Neural cell (in vitro differentiated cells): Measurements from ENCODE around the gene TMEM26.

Source experiments
- EP300 ChIP-seq: fragments of 450-650 bp; conservative IDR thresholded peaks from 2 replicates; pipeline ENCODE4 v1.6.1; 2014; ENCODE audit warnings: antibody characterized with exemption, mild to moderate bottlenecking, moderate library complexity; ENCODE audit not compliant: poor library complexity, severe bottlenecking
- EZH2 ChIP-seq: fragments of 200-600, 300-800 bp; shearing (Covaris generic), sonication (generic); IDR thresholded peaks from 2 replicates; pipeline ENCODE4 v1.6.1; 2014; ENCODE audit warnings: antibody characterized with exemption, low read length, borderline replicate concordance, mild to moderate bottlenecking; ENCODE audit not compliant: insufficient read depth, poor library complexity, severe bottlenecking
- REST ChIP-seq: IDR thresholded peaks from 2 replicates; pipeline ENCODE4 v1.6.1; 2012; ENCODE audit warnings: borderline replicate concordance
- TAF1 ChIP-seq: IDR thresholded peaks from 2 replicates; pipeline ENCODE4 v1.6.1; 2012; ENCODE audit warnings: low read depth
- TF ChIP-seq, protein P1 (sequence below): fragments of 450-650 bp; IDR thresholded peaks from 2 replicates; pipeline ENCODE4 v1.5.1; 2014; ENCODE audit warnings: antibody characterized with exemption, mild to moderate bottlenecking, moderate library complexity; ENCODE audit not compliant: poor library complexity, severe bottlenecking

DNA sequence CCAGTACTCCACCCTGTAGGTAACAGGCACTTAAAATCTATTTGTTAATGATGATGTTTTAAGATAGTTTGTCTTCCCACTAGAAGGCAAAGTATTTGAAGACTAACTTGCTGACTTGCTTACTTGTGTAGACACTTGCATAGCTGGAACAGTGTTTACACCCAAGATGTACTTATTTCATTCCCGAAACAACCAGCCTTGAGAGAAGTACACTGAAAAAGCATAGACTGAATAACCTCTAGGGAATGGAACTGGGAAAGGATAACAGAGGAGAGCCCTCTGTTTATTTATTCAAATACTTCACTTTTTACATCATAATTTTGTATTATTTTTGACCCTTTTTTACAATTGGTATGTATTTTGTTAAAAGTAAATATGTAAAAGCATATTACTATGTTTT, 33.1 kb upstream of the TMEM26 start:
- TF ChIP-seq REST (no peak), EZH2 (no peak), EP300 (no peak), TAF1 (no peak)
- TF ChIP-seq, protein P1, sequence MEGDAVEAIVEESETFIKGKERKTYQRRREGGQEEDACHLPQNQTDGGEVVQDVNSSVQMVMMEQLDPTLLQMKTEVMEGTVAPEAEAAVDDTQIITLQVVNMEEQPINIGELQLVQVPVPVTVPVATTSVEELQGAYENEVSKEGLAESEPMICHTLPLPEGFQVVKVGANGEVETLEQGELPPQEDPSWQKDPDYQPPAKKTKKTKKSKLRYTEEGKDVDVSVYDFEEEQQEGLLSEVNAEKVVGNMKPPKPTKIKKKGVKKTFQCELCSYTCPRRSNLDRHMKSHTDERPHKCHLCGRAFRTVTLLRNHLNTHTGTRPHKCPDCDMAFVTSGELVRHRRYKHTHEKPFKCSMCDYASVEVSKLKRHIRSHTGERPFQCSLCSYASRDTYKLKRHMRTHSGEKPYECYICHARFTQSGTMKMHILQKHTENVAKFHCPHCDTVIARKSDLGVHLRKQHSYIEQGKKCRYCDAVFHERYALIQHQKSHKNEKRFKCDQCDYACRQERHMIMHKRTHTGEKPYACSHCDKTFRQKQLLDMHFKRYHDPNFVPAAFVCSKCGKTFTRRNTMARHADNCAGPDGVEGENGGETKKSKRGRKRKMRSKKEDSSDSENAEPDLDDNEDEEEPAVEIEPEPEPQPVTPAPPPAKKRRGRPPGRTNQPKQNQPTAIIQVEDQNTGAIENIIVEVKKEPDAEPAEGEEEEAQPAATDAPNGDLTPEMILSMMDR = no peak
